GM23338 (cell line): Measurements from ENCODE around the gene PTPRN2. TPM values are rescaled to one million over a fixed set of nuclear protein-coding genes. Genes with fewer than 3 reads are reported as not detected.

Experiments
- ATAC-seq: fragments of 200-7000 bp; cut with Tn5 transposase; 3 replicates; pipeline ENCODE4 v1.9.1; 2020
- DNase-seq: peaks from one replicate; pipeline ENCODE4 v3.0.0-alpha.2; 2015; ENCODE audit warnings: low spot score
- H2AFZ ChIP-seq: fragments of 200-600 bp; sonication (generic); 2 replicates; pipeline ENCODE4 v1.8.0; 2016; ENCODE audit warnings: antibody characterized with exemption, mild to moderate bottlenecking, moderate library complexity
- H3F3A ChIP-seq: fragments of 200-600 bp; sonication (generic); replicated peaks from 2 replicates; pipeline ENCODE4 v1.8.0; 2017; ENCODE audit warnings: antibody characterized with exemption, mixed run types, low read depth
- H3K27ac ChIP-seq: fragments of 200-600 bp; sonication (generic); 2 replicates; pipeline ENCODE4 v1.6.1; 2016; ENCODE audit warnings: low read depth
- H3K27me3 ChIP-seq: fragments of 200-600 bp; sonication (generic); 2 replicates; pipeline ENCODE4 v1.8.0; 2016; ENCODE audit warnings: mild to moderate bottlenecking, mixed run types, moderate library complexity; ENCODE audit not compliant: insufficient read depth
- H3K36me3 ChIP-seq: fragments of 200-600 bp; sonication (generic); 2 replicates; pipeline ENCODE4 v1.8.0; 2016; ENCODE audit warnings: mild to moderate bottlenecking; ENCODE audit not compliant: insufficient read depth
- H3K4me1 ChIP-seq: fragments of 200-600 bp; sonication (generic); 2 replicates; pipeline ENCODE4 v1.8.0; 2016; ENCODE audit warnings: mild to moderate bottlenecking, moderate library complexity; ENCODE audit not compliant: insufficient read depth
- H3K4me2 ChIP-seq: fragments of 200-600 bp; sonication (generic); 2 replicates; pipeline ENCODE4 v1.7.1; 2017; ENCODE audit warnings: mixed run types
- H3K4me3 ChIP-seq: fragments of 200-600 bp; sonication (generic); 2 replicates; pipeline ENCODE4 v1.6.1; 2016; ENCODE audit warnings: mixed run types
- H3K79me2 ChIP-seq: fragments of 200-600 bp; sonication (generic); replicated peaks from 2 replicates; pipeline ENCODE4 v1.8.0; 2017; ENCODE audit warnings: mild to moderate bottlenecking; ENCODE audit not compliant: insufficient read depth
- H3K9me2 ChIP-seq: fragments of 200-600 bp; sonication (generic); 2 replicates; pipeline ENCODE4 v1.8.0; 2017; ENCODE audit not compliant: insufficient read depth
- H4K20me1 ChIP-seq: fragments of 200-600 bp; sonication (generic); replicated peaks from 2 replicates; pipeline ENCODE4 v1.8.0; 2017; ENCODE audit warnings: mild to moderate bottlenecking; ENCODE audit not compliant: insufficient read depth
- H3K27ac Mint-ChIP-seq: 2 replicates; pipeline ENCODE4 v1.8.0; 2020; ENCODE audit warnings: inconsistent platforms, mild to moderate bottlenecking, moderate library complexity, mixed read lengths
- H3K27me3 Mint-ChIP-seq: 3 replicates; pipeline ENCODE4 v1.8.0; 2022; ENCODE audit warnings: low read depth, mild to moderate bottlenecking, moderate library complexity, mixed read lengths, inconsistent platforms; ENCODE audit not compliant: insufficient read depth, poor library complexity
- H3K36me3 Mint-ChIP-seq: 3 replicates; pipeline ENCODE4 v1.8.0; 2021; ENCODE audit warnings: low read depth, mild to moderate bottlenecking, inconsistent platforms, moderate library complexity, mixed read lengths
- H3K4me1 Mint-ChIP-seq: 3 replicates; pipeline ENCODE4 v1.8.0; 2020; ENCODE audit warnings: mild to moderate bottlenecking, inconsistent platforms, mixed read lengths
- H3K4me3 Mint-ChIP-seq: 3 replicates; pipeline ENCODE4 v1.8.0; 2021; ENCODE audit warnings: moderate library complexity, mild to moderate bottlenecking, inconsistent platforms, mixed read lengths
- H3K9me3 Mint-ChIP-seq: 3 replicates; pipeline ENCODE4 v1.8.0; 2020; ENCODE audit warnings: moderate library complexity, mild to moderate bottlenecking, inconsistent platforms, mixed read lengths
- CREB1 ChIP-seq: fragments of 250-450 bp; sonication (Bioruptor Pico); IDR thresholded peaks from 2 replicates; pipeline ENCODE4 v1.5.0; 2020; ENCODE audit warnings: low read depth, mild to moderate bottlenecking, moderate library complexity
- EZH2 ChIP-seq: fragments of 200-600 bp; sonication (generic); IDR thresholded peaks from one replicate; pipeline ENCODE4 v1.8.0; 2017; ENCODE audit warnings: antibody characterized with exemption, mild to moderate bottlenecking, low read depth; ENCODE audit not compliant: unreplicated experiment
- EZH2phosphoT487 ChIP-seq: fragments of 200-600 bp; sonication (generic); IDR thresholded peaks from one replicate; pipeline ENCODE4 v1.8.1; 2018; ENCODE audit warnings: antibody characterized with exemption; ENCODE audit not compliant: unreplicated experiment
- JUNB ChIP-seq: IDR thresholded peaks from one replicate; pipeline ENCODE4 v1.6.1; 2016; ENCODE audit warnings: antibody characterized with exemption; ENCODE audit not compliant: unreplicated experiment
- NANOG ChIP-seq: IDR thresholded peaks from 2 replicates; pipeline ENCODE4 v1.6.1; 2016; ENCODE audit warnings: antibody characterized with exemption, borderline replicate concordance
- POLR2AphosphoS5 ChIP-seq: IDR thresholded peaks from 2 replicates; pipeline ENCODE4 v1.6.1; 2016; ENCODE audit warnings: antibody characterized with exemption, low read depth
- STAT1 ChIP-seq: IDR thresholded peaks from one replicate; pipeline ENCODE4 v1.6.1; 2016; ENCODE audit warnings: antibody characterized with exemption; ENCODE audit not compliant: unreplicated experiment
- ZNF114 ChIP-seq: fragments of 250-450 bp; sonication (Bioruptor Pico); IDR thresholded peaks from 2 replicates; pipeline ENCODE4 v1.5.0; 2020; ENCODE audit warnings: mild to moderate bottlenecking, moderate library complexity
- ZNF331 ChIP-seq: fragments of 250-450 bp; sonication (Bioruptor Pico); IDR thresholded peaks from 2 replicates; pipeline ENCODE4 v1.5.0; 2020; ENCODE audit warnings: low read depth, mild to moderate bottlenecking, moderate library complexity
- polyA plus RNA-seq: library from polyadenylated mRNA; unstranded; fragments of >200 nt; fragmentation: Nextera tagmentation; extraction: Ambion mirVana; gene quantifications from 2 replicates; pipeline ENCODE4 v1.2.1, GENCODE V29; 2016
- total RNA-seq: library from RNA; depleted of rRNA; stranded (reverse); fragments of >200 nt; shearing (Covaris generic); gene quantifications from 2 replicates; pipeline ENCODE4 v1.2.3, GENCODE V29; 2014
- TF ChIP-seq, protein P1 (sequence below): IDR thresholded peaks from 2 replicates; pipeline ENCODE4 v1.6.1; 2016; ENCODE audit warnings: antibody characterized with exemption
- TF ChIP-seq, protein P2 (sequence below): fragments of 250-450 bp; sonication (Bioruptor Pico); IDR thresholded peaks from 2 replicates; pipeline ENCODE4 v1.5.0; 2020; ENCODE audit warnings: mild to moderate bottlenecking, moderate library complexity
- TF ChIP-seq, protein P3 (sequence below), 2 experiments: fragments of 200-600 bp in 1 of 2; sonication (generic) in 1 of 2; conservative IDR thresholded peaks; 2 replicates each; pipeline versions ENCODE4 v1.5.1 to v1.6.1; 2016 to 2017; ENCODE audit warnings: antibody characterized with exemption in 2 of 2, low read depth in 2 of 2, mild to moderate bottlenecking in 2 of 2, moderate library complexity in 1 of 2
- TF ChIP-seq, protein P4 (sequence below): IDR thresholded peaks from one replicate; pipeline ENCODE4 v1.6.1; 2018; ENCODE audit warnings: antibody characterized with exemption; ENCODE audit not compliant: unreplicated experiment

PTPRN2 gene
- total and polyA plus RNA-seq, 2 experiments from 2014 or later: 0.87 to 4.0 TPM

DNA sequence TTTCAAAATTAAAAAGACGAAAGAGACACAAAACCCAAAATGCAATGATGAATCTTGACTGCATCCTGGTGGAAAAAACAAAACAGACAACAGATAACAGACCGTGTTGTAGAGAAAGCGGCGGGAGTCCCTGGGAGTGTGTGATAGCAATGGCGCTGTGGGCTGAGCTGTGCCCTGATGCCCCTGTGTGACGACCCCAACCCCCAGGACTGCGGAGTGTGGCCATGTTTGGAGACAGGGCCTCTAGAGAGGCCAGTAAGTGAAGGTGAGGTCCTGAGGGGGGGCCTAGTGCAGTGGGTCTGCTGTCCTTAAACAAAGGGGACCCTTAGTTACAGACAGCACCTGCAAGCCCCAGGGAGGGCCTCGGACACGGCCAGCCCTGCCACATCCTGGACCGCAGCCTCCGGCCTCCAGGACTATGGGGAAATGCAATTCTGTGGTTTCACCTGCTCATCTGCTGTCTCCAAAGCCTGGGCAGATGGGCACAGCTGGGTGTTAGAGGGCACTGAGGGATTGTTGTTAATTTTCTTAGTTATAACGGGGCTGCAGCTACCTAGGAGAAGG, 973.1 kb downstream of the PTPRN2 start:
- no peak overlapping the region for H3K4me2 ChIP-seq
- Mint-ChIP-seq H3K9me3 (peaks cover 88% of the 10 kb centered on the region), H3K27me3 (peaks cover 25% of the 10 kb centered on the region), H3K4me1 (no peaks in the 10 kb centered on the region; the same call in 2 of the 3 replicates), H3K4me3 (no peak overlapping the region), H3K27ac (no peak overlapping the region), H3K36me3 (peaks cover 34% of the 10 kb centered on the region)
- H3K27me3 ChIP-seq: no peaks in the 10 kb centered on the region
- no peak overlapping the region for H3K27ac ChIP-seq
- no peak for DNase-seq
- no peaks in the 10 kb centered on the region for H3K4me1 ChIP-seq
- no peaks in the 10 kb centered on the region for H3F3A ChIP-seq
- no peaks in the 10 kb centered on the region for H3K79me2 ChIP-seq
- no peaks in the 10 kb centered on the region for H4K20me1 ChIP-seq
- ATAC-seq: no peak
- TF ChIP-seq, protein P1, sequence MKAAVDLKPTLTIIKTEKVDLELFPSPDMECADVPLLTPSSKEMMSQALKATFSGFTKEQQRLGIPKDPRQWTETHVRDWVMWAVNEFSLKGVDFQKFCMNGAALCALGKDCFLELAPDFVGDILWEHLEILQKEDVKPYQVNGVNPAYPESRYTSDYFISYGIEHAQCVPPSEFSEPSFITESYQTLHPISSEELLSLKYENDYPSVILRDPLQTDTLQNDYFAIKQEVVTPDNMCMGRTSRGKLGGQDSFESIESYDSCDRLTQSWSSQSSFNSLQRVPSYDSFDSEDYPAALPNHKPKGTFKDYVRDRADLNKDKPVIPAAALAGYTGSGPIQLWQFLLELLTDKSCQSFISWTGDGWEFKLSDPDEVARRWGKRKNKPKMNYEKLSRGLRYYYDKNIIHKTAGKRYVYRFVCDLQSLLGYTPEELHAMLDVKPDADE: no peak
- TF ChIP-seq EZH2 (no peak), EZH2phosphoT487 (no peak), JUNB (no peak), ZNF114 (CRISPR knock-in tag) (no peak), ZNF331 (CRISPR knock-in tag) (no peak), STAT1 (no peak), POLR2AphosphoS5 (no peak), NANOG (no peak), CREB1 (CRISPR knock-in tag) (no peak)
- TF ChIP-seq, protein P2, sequence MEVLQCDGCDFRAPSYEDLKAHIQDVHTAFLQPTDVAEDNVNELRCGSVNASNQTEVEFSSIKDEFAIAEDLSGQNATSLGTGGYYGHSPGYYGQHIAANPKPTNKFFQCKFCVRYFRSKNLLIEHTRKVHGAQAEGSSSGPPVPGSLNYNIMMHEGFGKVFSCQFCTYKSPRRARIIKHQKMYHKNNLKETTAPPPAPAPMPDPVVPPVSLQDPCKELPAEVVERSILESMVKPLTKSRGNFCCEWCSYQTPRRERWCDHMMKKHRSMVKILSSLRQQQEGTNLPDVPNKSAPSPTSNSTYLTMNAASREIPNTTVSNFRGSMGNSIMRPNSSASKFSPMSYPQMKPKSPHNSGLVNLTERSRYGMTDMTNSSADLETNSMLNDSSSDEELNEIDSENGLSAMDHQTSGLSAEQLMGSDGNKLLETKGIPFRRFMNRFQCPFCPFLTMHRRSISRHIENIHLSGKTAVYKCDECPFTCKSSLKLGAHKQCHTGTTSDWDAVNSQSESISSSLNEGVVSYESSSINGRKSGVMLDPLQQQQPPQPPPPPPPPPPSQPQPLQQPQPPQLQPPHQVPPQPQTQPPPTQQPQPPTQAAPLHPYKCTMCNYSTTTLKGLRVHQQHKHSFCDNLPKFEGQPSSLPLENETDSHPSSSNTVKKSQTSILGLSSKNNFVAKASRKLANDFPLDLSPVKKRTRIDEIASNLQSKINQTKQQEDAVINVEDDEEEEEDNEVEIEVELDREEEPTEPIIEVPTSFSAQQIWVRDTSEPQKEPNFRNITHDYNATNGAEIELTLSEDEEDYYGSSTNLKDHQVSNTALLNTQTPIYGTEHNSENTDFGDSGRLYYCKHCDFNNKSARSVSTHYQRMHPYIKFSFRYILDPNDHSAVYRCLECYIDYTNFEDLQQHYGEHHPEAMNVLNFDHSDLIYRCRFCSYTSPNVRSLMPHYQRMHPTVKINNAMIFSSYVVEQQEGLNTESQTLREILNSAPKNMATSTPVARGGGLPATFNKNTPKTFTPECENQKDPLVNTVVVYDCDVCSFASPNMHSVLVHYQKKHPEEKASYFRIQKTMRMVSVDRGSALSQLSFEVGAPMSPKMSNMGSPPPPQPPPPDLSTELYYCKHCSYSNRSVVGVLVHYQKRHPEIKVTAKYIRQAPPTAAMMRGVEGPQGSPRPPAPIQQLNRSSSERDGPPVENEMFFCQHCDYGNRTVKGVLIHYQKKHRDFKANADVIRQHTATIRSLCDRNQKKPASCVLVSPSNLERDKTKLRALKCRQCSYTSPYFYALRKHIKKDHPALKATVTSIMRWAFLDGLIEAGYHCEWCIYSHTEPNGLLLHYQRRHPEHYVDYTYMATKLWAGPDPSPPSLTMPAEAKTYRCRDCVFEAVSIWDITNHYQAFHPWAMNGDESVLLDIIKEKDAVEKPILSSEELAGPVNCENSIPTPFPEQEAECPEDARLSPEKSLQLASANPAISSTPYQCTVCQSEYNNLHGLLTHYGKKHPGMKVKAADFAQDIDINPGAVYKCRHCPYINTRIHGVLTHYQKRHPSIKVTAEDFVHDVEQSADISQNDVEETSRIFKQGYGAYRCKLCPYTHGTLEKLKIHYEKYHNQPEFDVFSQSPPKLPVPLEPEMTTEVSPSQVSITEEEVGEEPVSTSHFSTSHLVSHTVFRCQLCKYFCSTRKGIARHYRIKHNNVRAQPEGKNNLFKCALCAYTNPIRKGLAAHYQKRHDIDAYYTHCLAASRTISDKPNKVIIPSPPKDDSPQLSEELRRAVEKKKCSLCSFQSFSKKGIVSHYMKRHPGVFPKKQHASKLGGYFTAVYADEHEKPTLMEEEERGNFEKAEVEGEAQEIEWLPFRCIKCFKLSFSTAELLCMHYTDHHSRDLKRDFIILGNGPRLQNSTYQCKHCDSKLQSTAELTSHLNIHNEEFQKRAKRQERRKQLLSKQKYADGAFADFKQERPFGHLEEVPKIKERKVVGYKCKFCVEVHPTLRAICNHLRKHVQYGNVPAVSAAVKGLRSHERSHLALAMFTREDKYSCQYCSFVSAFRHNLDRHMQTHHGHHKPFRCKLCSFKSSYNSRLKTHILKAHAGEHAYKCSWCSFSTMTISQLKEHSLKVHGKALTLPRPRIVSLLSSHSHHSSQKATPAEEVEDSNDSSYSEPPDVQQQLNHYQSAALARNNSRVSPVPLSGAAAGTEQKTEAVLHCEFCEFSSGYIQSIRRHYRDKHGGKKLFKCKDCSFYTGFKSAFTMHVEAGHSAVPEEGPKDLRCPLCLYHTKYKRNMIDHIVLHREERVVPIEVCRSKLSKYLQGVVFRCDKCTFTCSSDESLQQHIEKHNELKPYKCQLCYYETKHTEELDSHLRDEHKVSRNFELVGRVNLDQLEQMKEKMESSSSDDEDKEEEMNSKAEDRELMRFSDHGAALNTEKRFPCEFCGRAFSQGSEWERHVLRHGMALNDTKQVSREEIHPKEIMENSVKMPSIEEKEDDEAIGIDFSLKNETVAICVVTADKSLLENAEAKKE (CRISPR knock-in tag): no peak
- TF ChIP-seq, protein P3, sequence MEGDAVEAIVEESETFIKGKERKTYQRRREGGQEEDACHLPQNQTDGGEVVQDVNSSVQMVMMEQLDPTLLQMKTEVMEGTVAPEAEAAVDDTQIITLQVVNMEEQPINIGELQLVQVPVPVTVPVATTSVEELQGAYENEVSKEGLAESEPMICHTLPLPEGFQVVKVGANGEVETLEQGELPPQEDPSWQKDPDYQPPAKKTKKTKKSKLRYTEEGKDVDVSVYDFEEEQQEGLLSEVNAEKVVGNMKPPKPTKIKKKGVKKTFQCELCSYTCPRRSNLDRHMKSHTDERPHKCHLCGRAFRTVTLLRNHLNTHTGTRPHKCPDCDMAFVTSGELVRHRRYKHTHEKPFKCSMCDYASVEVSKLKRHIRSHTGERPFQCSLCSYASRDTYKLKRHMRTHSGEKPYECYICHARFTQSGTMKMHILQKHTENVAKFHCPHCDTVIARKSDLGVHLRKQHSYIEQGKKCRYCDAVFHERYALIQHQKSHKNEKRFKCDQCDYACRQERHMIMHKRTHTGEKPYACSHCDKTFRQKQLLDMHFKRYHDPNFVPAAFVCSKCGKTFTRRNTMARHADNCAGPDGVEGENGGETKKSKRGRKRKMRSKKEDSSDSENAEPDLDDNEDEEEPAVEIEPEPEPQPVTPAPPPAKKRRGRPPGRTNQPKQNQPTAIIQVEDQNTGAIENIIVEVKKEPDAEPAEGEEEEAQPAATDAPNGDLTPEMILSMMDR (conservative IDR thresholded peaks at IDR 0.05; ENCODE audit: low read depth in 2 of 2): no peak
- TF ChIP-seq, protein P4, sequence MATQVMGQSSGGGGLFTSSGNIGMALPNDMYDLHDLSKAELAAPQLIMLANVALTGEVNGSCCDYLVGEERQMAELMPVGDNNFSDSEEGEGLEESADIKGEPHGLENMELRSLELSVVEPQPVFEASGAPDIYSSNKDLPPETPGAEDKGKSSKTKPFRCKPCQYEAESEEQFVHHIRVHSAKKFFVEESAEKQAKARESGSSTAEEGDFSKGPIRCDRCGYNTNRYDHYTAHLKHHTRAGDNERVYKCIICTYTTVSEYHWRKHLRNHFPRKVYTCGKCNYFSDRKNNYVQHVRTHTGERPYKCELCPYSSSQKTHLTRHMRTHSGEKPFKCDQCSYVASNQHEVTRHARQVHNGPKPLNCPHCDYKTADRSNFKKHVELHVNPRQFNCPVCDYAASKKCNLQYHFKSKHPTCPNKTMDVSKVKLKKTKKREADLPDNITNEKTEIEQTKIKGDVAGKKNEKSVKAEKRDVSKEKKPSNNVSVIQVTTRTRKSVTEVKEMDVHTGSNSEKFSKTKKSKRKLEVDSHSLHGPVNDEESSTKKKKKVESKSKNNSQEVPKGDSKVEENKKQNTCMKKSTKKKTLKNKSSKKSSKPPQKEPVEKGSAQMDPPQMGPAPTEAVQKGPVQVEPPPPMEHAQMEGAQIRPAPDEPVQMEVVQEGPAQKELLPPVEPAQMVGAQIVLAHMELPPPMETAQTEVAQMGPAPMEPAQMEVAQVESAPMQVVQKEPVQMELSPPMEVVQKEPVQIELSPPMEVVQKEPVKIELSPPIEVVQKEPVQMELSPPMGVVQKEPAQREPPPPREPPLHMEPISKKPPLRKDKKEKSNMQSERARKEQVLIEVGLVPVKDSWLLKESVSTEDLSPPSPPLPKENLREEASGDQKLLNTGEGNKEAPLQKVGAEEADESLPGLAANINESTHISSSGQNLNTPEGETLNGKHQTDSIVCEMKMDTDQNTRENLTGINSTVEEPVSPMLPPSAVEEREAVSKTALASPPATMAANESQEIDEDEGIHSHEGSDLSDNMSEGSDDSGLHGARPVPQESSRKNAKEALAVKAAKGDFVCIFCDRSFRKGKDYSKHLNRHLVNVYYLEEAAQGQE: no peak
- H2AFZ ChIP-seq: no peak overlapping the region
- no peaks in the 10 kb centered on the region for H3K9me2 ChIP-seq
- H3K36me3 ChIP-seq: no peaks in the 10 kb centered on the region
- no peak overlapping the region for H3K4me3 ChIP-seq
